Muscle layer of colon (tissue), 2 donors: ENCODE data around the gene DNAJC4.

Experiments
- H3K27ac ChIP-seq: one replicate; pipeline ENCODE4 v1.7.0; 2013; ENCODE audit warnings: low read depth, mild to moderate bottlenecking, low read length, moderate library complexity
- H3K27me3 ChIP-seq, 2 donors: one replicate each; pipeline ENCODE4 v1.7.0; 2013; ENCODE audit warnings: low read length in 2 of 2, mild to moderate bottlenecking in 2 of 2; ENCODE audit not compliant: insufficient read depth in 2 of 2, control insufficient read depth in 1 of 2
- H3K36me3 ChIP-seq: one replicate; pipeline ENCODE4 v1.7.0; 2013; ENCODE audit warnings: mild to moderate bottlenecking, low read length; ENCODE audit not compliant: insufficient read depth
- H3K4me1 ChIP-seq: one replicate; pipeline ENCODE4 v1.7.0; 2013; ENCODE audit warnings: mild to moderate bottlenecking, low read length; ENCODE audit not compliant: insufficient read depth
- H3K4me3 ChIP-seq, 2 donors: one replicate each; pipeline ENCODE4 v1.7.0; 2013; ENCODE audit warnings: low read length in 2 of 2, low read depth in 1 of 2, mild to moderate bottlenecking in 1 of 2, moderate library complexity in 1 of 2
- H3K9ac ChIP-seq: one replicate; pipeline ENCODE4 v1.7.0; 2013; ENCODE audit warnings: low read length
- H3K9me3 ChIP-seq: one replicate; pipeline ENCODE4 v1.7.0; 2013; ENCODE audit warnings: mild to moderate bottlenecking, low read length
- donor health status: abdominal sarcoma.
- donor health status: Adenocarcinoma of cecum.

Gene DNAJC4, protein sequence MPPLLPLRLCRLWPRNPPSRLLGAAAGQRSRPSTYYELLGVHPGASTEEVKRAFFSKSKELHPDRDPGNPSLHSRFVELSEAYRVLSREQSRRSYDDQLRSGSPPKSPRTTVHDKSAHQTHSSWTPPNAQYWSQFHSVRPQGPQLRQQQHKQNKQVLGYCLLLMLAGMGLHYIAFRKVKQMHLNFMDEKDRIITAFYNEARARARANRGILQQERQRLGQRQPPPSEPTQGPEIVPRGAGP

DNA sequence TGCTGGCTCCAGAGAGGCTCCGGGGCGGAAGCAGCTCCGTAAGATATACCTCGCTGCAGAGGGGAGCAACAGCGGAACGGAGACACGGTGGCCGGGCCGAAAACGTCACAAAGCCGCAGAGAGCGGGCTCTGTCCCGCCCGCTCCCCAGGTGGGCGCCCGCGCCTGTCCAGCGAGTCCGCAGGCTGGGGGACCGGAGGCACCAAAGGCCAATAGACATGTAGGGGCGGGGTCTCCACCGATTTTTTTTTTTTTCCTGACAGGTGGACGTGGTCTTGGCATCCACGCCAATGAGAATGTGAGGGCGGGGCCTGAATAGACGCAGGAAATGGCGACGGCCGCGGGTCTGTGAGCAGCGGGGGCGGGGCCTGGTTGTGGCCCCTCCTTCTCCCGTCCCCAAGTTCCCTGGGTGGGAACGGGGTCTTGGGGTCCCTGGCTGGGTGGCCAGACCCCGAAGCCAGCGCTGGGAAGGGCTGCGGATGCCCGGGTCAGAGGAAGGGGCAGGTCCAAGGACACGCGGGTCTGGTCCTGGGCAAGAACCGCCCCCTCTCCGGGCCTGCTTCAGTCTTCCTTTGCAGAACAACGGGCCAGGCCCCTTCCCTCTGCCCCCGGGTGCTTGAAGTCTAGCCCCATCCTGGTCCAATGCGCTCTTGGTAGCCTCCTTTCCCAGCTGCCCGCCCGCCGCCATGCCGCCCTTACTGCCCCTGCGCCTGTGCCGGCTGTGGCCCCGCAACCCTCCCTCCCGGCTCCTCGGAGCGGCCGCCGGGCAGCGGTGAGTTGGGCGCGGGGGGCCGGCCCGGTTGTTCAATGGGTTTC lies at the start of gene DNAJC4:
Gene DNAJC4, plus strand, starts transcription at position 378 of the 814 bp plus-strand sequence. Its CDS starts 307 bp downstream, at position 685.
- peaks cover 59% of the 10 kb centered on the region for H3K4me1 ChIP-seq
- H3K27ac ChIP-seq: peak within 1 kb of the TSS; percentile 95
- H3K27me3 ChIP-seq: no peaks in the 10 kb centered on the region
- H3K4me3 ChIP-seq: peak within 1 kb of the TSS; percentile 71 to 80
- H3K9ac ChIP-seq: peak within 1 kb of the TSS; percentile 74
- no peaks in the 10 kb centered on the region for H3K36me3 ChIP-seq
- no peaks in the 10 kb centered on the region for H3K9me3 ChIP-seq

DNA sequence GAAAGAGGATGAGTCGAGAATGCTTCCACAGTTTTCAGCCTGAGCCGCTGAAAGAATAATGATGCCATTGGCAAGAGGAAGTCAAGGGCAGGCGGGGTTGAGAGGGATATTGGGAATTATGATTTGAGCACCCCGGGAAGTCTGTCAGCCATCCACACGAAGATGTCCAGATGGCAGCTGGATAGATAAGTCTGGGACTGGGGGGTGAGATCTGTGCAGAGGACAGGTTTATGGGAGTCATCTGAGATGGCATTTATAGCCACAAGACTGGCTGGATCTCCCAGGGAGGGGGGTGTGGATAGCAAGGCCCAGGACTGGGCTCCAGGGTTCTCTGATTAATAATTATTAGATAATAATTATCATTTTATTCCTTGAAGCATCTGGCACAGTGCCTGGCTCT lies 49.5 kb upstream of the DNAJC4 start:
- Histone ChIP-seq H3K9ac (peak overlapping the region; percentile 16), H3K4me3 (peak overlapping the region; percentile 1 to 22), H3K27ac (no peak overlapping the region)

DNA sequence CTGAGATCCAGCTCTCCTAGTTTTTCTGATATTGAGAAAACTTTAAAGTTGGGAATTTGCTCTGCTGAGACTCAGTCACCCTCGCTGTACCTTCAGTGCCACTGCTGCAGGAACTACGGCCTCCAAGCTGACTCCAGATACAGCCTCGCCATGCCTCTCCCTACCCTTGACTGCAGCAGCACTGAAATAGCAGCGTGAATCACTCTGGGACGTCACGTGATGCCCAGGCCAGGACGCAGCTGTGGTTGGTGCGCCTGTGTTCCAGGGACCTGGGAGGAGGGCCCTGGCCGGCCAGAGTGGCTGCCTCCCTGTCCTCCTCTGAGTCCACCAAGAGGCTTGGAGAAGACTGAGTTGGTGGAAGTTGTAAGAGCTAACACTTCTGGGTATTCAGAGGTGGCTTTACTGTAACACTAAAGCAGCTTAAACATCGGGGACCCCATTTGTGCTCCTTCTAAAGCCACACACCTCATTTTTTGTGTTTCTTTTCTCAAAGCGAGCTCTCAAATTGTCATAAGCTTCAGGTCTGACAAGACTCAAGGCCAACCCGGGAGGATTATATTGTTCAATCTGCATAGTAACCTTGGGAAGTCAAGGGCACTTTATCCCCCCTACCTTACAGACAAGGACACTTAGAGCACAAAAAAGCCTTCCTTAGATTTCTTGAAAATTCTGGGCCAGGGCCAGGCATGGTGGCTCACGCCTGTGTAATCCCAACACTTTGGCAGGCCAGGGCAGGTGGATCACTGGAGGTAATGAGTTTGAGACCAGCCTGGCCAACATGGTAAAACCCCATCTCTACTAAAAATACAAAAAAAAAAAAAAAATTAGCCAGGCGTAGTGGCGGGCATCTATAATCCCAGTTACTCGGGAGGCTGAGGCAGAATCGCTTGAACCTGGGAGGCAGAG lies 48.6 kb upstream of the DNAJC4 start:
- H3K9ac ChIP-seq: peak overlapping the region; percentile 16
- no peaks in the 10 kb centered on the region for H3K27me3 ChIP-seq
- H3K4me3 ChIP-seq: peak overlapping the region; percentile 1 to 22
- no peaks in the 10 kb centered on the region for H3K36me3 ChIP-seq
- peak overlapping the region; percentile 13 for H3K27ac ChIP-seq
- no peaks in the 10 kb centered on the region for H3K9me3 ChIP-seq
- H3K4me1 ChIP-seq: peaks cover 36% of the 10 kb centered on the region

More for the DNA sequence above, 49.5 kb upstream of the DNAJC4 start:
- Histone ChIP-seq H3K4me1 (peaks cover 36% of the 10 kb centered on the region), H3K36me3 (no peaks in the 10 kb centered on the region), H3K27me3 (no peaks in the 10 kb centered on the region), H3K9me3 (no peaks in the 10 kb centered on the region)

DNA sequence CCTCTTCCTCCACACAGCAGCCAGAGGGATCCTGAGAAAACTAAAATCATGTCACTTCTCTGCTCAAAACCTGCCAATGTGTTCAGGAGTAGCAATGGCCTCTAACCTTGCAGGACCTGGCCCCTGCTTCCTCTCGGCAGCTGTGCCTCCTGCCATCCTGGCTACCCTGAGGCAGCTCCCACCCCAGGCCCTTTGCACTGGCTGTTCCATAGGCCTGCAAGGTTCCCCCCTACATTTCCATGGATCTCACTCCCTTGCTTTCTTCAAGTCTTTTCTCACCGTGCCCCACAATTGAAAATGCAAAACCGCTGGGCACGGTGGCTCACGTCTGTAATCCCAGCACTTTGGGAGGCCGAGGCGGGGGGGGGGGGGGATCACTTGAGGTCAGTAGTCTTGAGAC lies 46.5 kb upstream of the DNAJC4 start:
- H3K4me3 ChIP-seq: no peak overlapping the region
- H3K27me3 ChIP-seq: no peaks in the 10 kb centered on the region
- peaks cover 8% of the 10 kb centered on the region for H3K36me3 ChIP-seq
- no peaks in the 10 kb centered on the region for H3K9me3 ChIP-seq
- H3K9ac ChIP-seq: no peak overlapping the region
- H3K27ac ChIP-seq: no peak overlapping the region
- peaks cover 41% of the 10 kb centered on the region for H3K4me1 ChIP-seq

DNA sequence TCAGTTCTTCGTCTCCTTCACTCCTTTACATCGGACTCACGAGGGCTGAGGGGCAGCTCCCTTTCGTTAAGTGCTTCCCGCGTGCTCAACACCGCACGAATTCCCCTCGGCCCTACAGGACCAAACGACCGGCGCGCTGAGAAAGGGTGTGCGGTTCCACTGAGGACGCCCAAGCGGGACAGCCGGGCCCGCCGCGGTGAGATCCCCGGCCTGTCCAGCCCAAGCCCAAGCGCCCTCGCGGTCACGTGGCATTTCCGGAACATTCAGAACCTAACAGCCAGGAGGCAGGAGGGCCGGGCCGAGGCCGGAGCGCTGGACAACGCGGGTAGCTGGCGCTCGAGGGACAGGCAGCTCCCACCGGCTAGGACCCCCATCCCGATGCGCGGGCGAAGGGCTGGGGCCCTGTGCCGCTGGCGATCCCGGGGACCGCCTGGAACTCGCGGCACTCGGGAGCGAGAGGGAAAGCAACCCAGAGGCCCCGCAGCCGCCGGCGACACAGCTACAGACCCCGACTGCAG lies 45.1 kb upstream of the DNAJC4 start:
- peak overlapping the region; percentile 62 for H3K9ac ChIP-seq
- peak overlapping the region; percentile 59 to 83 for H3K4me3 ChIP-seq
- H3K36me3 ChIP-seq: peaks cover 8% of the 10 kb centered on the region
- peak overlapping the region; percentile 83 for H3K27ac ChIP-seq
- H3K9me3 ChIP-seq: no peaks in the 10 kb centered on the region
- H3K27me3 ChIP-seq: no peaks in the 10 kb centered on the region
- peaks cover 41% of the 10 kb centered on the region for H3K4me1 ChIP-seq

DNA sequence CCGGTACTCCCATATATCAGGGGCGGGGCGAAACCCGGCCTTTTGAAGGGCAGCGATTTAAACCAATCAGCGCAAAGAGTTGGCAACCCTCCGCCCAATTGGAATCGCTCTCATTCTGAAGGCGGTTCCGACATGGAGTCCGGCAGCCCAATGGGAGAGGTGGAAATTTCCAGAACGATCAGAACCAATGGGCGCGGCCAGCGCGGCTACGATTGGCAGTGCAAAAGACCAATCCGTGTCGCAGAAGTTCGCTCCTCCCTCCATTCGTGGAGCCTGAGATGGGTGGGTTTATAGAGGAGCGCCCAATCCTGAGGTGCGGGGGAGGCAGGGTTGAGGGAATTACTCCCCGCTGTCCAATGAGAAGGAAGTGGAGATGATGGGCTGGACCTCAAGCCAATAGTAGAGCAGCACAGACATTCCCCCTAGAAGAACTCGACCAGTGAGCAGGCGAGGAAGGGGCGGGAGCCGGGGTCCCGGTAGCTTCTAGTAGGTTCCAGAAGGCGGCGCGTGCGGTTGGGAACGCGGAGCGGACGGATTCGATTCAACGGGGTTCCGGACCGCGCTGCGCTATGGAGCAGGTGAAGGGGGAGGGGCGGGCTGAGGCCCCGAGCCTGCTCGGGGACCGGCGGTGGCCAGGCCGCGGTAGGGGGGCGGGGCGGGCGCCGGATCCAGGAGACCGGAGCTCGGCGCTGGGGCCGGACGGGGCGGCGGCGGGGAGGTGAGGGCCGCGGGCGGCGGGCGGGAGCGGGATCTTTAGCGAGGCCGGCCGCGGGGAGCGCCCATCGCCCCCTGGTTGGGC lies 44.5 kb upstream of the DNAJC4 start, which contains the start of gene STIP1:
Gene STIP1, plus strand, starts transcription at position 479 of the 799 bp plus-strand sequence. Its CDS starts 91 bp downstream, at position 570.
- no peaks in the 10 kb centered on the region for H3K9me3 ChIP-seq
- no peaks in the 10 kb centered on the region for H3K27me3 ChIP-seq
- peak within 1 kb of the TSS; percentile 83 for H3K27ac ChIP-seq
- H3K4me3 ChIP-seq: peak within 1 kb of the TSS; percentile 59 to 83
- peaks cover 35% of the 10 kb centered on the region for H3K4me1 ChIP-seq
- peaks cover 8% of the 10 kb centered on the region for H3K36me3 ChIP-seq
- H3K9ac ChIP-seq: peak within 1 kb of the TSS; percentile 62

DNA sequence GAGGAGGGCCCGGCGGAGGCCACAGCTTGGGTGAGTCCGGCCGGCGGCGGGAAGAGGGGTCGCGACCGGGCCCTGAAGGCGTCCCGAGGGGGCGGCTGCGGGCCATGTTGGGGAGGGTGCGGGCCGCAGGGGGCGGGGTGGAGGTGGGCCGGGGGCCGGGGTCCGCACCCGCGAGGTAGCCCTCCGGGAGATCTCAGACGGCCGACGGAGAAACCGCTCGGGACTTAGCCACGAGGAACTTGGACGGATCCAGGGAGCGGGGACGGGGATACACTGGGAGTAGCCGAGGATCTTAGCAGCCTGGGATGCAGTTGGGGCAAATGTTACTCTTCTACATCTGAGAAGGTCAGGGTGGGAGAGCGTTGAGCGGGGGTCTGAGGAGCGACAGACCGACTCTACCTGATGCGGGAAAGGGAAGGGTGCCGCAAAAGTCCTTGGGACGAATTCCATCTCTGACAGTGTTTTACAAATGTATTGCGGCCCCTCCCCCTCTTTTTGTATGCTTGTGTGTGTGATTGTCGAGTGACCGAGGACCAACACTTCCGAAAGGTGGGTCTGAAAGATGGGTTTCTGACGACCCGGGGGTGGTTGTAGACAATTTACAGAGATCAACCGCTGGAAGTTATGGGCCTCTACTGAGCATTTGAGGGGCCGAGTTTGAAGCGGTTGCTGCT lies 43.7 kb upstream of the DNAJC4 start:
- Histone ChIP-seq H3K4me3 (no peak overlapping the region), H3K27me3 (no peaks in the 10 kb centered on the region), H3K4me1 (peaks cover 30% of the 10 kb centered on the region), H3K9me3 (no peaks in the 10 kb centered on the region), H3K36me3 (peaks cover 8% of the 10 kb centered on the region), H3K27ac (no peak overlapping the region), H3K9ac (no peak overlapping the region)

DNA sequence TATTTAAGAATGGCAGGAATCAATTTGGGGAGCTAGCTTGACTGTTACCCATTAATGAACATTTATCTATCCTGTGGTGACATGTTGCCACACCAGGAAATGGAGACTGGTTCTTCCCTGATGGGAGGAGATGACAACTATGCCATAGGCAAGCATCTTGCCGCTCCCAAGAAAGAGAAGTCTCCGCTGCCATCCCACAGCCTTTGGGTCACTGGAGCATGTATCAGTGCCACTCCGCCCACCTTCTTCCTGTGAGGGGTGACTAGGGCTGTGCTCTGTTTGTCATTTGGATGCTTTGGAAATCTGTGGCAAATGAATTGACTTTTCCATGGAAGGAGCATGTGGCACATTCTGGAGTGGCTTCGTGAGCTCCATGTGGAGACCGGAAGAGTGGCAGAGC lies 37.9 kb upstream of the DNAJC4 start:
- no peak overlapping the region for H3K9ac ChIP-seq
- peaks cover 5% of the 10 kb centered on the region for H3K4me1 ChIP-seq
- H3K9me3 ChIP-seq: no peaks in the 10 kb centered on the region
- H3K27me3 ChIP-seq: no peaks in the 10 kb centered on the region
- no peak overlapping the region for H3K27ac ChIP-seq
- no peak overlapping the region for H3K4me3 ChIP-seq
- peaks cover 53% of the 10 kb centered on the region for H3K36me3 ChIP-seq

DNA sequence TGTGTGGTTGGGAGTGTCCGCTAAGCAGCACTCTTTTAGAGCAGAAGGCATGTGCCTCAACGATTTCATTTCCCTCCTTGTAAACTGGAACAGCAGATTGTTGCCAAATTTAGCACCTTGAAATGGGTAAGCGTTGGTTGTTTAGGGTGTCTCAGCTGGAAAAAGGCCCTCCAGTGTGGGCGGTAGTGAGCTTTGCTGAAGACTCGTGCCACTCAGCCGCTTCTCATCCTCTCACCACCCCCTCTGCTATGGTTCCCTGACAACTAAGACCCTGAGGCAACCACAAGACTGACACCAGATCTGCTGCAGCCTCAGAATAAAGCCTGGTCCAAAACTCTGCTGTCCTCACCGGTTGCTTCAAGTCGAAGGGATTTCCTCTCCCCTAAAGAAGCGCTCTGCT lies 33.7 kb upstream of the DNAJC4 start:
- no peaks in the 10 kb centered on the region for H3K4me1 ChIP-seq
- no peaks in the 10 kb centered on the region for H3K27me3 ChIP-seq
- H3K9me3 ChIP-seq: no peaks in the 10 kb centered on the region
- no peak overlapping the region for H3K27ac ChIP-seq
- H3K9ac ChIP-seq: no peak overlapping the region
- peaks cover 80% of the 10 kb centered on the region for H3K36me3 ChIP-seq
- no peak overlapping the region for H3K4me3 ChIP-seq

DNA sequence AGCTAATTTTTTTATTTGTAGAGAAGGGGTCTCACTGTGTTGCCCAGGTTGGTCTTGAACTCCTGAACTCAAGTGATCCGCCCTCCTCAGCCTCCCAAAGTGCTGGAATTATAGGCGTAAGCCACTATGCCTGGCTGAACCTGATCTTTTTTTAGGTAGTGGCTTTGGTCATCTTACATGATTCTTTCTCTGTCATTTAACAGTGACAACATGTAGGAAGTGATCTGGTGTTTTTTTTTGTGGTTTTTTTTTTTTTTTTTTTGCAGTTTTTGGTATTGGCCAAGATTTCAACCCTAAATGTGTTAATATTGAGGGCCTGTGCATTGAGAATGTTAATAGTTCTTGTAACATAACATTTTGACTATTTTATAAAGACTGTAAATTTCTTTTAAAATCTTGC lies 31.8 kb upstream of the DNAJC4 start:
- Histone ChIP-seq H3K36me3 (peaks cover 89% of the 10 kb centered on the region), H3K4me1 (no peaks in the 10 kb centered on the region), H3K27ac (no peak overlapping the region)

More for the DNA sequence above, 31.8 kb upstream of the DNAJC4 start:
- Histone ChIP-seq H3K4me3 (no peak overlapping the region), H3K9me3 (no peaks in the 10 kb centered on the region), H3K9ac (no peak overlapping the region), H3K27me3 (no peaks in the 10 kb centered on the region)
